IPS DF 4.7 (cell line): ENCODE measurements around the gene ARMC12.

Experiments used
- DNase-seq: peaks from one replicate; pipeline ENCODE4 v3.0.0-alpha.2; 2013; ENCODE audit warnings: low spot score; ENCODE audit errors: extremely low read depth

Gene ARMC12

GRCh38 chr6:35776364-35777215, 39.8 kb downstream of the ARMC12 start, which contains the start of gene CLPSL2:
TSS of gene CLPSL2 (plus strand) at chr6:35776598. CDS start at chr6:35776619, 21 bp downstream.
- DNase-seq: no peak

DNA sequence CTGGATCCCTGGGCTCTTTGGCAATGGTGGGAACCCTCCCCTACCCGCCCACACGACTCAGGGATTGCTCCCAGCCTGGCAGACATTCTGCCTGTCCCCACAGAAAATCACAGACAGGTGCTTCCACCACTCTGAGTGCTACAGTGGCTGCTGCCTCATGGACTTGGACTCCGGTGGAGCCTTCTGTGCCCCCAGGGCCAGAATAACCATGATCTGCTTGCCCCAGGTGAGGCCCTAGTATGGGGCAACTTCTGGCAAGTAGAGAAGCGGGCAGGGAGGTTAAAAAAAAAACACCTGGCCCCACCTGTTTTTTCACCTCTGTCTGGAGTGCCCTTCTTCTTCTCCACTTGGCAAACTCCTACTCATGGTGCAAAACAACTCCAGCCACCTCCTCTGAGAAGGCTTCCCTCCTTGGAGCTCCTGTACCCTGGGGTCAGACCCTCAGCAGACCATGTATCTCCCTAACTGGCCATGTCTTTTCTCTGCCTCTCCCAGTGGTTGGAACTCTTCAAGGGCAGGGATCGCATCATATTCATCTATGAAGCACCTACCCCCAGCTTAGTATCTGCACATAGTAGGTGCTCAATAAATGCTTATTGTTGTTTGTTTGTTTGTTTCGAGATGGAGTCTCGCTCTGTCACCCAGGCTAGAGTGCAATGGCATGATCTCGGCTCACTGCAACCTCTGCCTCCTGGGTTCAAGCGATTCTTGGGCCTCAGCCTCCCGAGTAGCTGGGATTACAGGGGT, 40.7 kb downstream of the ARMC12 start:
- no peak for DNase-seq

- no peak for DNase-seq
These were observed 41.6 kb downstream of the ARMC12 start for GRCh38 chr6:35778437-35778836.

GRCh38 chr6:35780719-35781118, 43.9 kb downstream of the ARMC12 start, which contains the start of gene CLPSL1:
TSS of gene CLPSL1 (plus strand) at chr6:35781019. CDS start at chr6:35781111, 92 bp downstream.
- DNase-seq: no peak

GRCh38 chr6:35781290-35781689, 44.5 kb downstream of the ARMC12 start:
- DNase-seq: no peak

- DNase-seq: no peak
These were observed 45.6 kb downstream of the ARMC12 start for GRCh38 chr6:35782424-35782823.

- DNase-seq: no peak
These were observed 47.4 kb downstream of the ARMC12 start for GRCh38 chr6:35784200-35784599.

GRCh38 chr6:35786272-35786671, 49.4 kb downstream of the ARMC12 start:
- no peak for DNase-seq

GRCh38 chr6:35786810-35787209, 50.0 kb downstream of the ARMC12 start:
- no peak for DNase-seq

- DNase-seq: no peak
These were observed 50.7 kb downstream of the ARMC12 start for GRCh38 chr6:35787266-35788218.

DNA sequence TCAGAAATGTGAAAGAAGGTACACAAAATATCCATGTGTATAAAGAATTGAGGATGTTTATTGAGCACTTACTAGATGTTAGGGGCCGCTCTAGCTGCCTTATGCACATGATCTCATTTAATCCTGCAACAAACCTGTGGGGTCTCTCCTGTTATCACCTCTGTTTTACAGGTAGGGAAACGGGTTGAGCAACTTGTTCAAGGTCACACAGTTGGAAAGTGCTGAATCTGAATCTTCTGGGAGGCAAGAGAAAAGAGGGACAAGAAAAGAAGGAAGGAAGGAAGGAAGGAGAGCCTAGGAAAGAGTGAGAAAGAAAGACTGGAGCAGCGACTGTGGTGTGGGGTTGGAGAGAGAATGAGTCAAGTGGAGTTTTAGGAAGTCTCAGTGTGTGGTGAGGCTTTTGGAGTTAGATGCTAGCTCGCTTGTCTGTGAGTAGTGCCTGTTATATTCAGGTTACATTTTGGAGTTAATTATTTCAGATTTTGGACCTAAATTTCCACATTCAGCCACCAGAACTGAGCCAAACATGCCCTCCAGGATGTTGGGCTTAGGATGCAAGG, 51.7 kb downstream of the ARMC12 start:
- no peak for DNase-seq

DNA sequence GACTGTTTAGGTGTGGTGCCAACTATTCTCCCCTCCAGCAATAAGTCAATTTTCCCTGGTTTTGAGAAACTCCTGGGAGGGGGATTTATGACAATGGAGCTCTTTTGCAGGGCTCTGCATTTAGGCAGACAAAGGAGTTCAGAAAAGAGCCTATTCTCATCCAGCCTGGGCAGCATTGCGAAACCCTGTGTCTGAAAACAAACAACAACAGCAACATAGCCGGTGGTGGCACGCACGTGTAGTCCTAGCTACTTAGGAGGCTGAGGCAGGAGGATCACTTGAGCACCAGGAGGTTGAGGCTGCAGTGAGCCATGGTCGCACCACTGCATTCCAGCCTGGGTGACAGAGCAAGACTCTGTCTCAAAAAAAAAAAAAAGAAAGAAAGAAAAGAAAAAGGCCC, 53.9 kb downstream of the ARMC12 start:
- DNase-seq: no peak

GRCh38 chr6:35794536-35795452, 58.0 kb downstream of the ARMC12 start:
- DNase-seq: no peak

DNA sequence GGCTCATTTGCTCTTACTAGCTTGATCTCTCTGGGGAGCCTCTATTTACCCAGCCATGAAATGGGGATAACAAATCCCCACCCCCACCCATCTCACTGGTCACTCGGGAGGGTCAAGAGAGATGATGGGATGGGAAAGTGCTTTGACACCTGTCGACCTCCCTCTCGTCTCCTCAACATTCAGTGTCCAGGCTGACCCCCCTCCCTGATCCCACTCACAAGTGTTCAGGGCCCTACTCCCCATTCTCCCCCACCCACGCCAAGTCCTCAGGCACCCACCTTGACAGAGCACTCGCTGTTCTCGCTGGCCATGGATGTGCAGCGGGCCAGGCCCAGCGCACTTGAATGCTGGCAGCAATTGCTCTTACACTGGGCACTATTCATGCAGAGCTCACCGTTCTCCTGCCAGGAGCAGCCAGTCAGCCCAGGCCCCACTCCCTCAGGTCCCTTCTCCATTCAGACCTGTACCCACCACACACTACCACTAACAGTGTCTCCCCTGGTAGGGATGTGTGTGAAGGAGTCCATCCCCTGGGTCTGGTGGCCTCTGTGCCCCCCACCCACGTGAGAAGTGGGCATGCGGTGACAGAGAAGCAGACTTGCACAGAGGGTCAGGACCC, 58.7 kb downstream of the ARMC12 start:
- no peak for DNase-seq

GRCh38 chr6:35796236-35796635, 59.4 kb downstream of the ARMC12 start:
- no peak for DNase-seq

- DNase-seq: no peak
These were observed 61.1 kb downstream of the ARMC12 start for GRCh38 chr6:35797837-35798526.
